Activated CD4-positive, alpha-beta memory T cell treated with anti-CD3 and anti-CD28 coated beads for 36 hours (primary cell): ENCODE data around the gene GFRA1. TPM values are rescaled to one million over a fixed set of nuclear protein-coding genes. Genes with fewer than 3 reads are reported as not detected.

ENCODE experiments used
- CTCF ChIA-PET: fragments of 350-600 bp; sonication (Branson Sonifier 250); formaldehyde crosslinking; loops from one replicate; lab custom pipeline; 2021; ENCODE audit warnings: antibody characterized with exemption, inconsistent platforms; lab: Charles Lee
- POLR2A ChIA-PET: fragments of 350-600 bp; sonication (Branson Sonifier 250); formaldehyde crosslinking; loops from one replicate; lab custom pipeline; 2021; ENCODE audit warnings: antibody characterized with exemption; lab: Charles Lee
- DNase-seq: peaks from one replicate; pipeline ENCODE4 v3.0.0-alpha.2; 2020
- H3K27ac Mint-ChIP-seq: one replicate; pipeline ENCODE4 v1.8.0; 2021; ENCODE audit warnings: mixed read lengths
- H3K27me3 Mint-ChIP-seq: one replicate; pipeline ENCODE4 v1.8.0; 2021; ENCODE audit warnings: mixed read lengths
- H3K36me3 Mint-ChIP-seq: one replicate; pipeline ENCODE4 v1.8.0; 2021; ENCODE audit warnings: mixed read lengths
- H3K4me1 Mint-ChIP-seq: one replicate; pipeline ENCODE4 v1.8.0; 2021; ENCODE audit warnings: low read depth, mixed read lengths
- H3K4me3 Mint-ChIP-seq: one replicate; pipeline ENCODE4 v1.8.0; 2021; ENCODE audit warnings: mild to moderate bottlenecking, mixed read lengths
- H3K9me3 Mint-ChIP-seq: one replicate; pipeline ENCODE4 v1.8.0; 2021; ENCODE audit warnings: mixed read lengths
- intact Hi-C: fragments of 100-400 bp; cut with micrococcal nuclease; formaldehyde crosslinking; loops from one replicate; pipeline ENCODE4 v1.15.1; 2023
- total RNA-seq, 2 experiments: library from RNA; stranded (reverse); gene quantifications; one replicate each; pipeline ENCODE4 v1.2.3, GENCODE V29; 2021

GFRA1 gene
- total RNA-seq, 2 experiments from 2014 or later: not detected

DNA sequence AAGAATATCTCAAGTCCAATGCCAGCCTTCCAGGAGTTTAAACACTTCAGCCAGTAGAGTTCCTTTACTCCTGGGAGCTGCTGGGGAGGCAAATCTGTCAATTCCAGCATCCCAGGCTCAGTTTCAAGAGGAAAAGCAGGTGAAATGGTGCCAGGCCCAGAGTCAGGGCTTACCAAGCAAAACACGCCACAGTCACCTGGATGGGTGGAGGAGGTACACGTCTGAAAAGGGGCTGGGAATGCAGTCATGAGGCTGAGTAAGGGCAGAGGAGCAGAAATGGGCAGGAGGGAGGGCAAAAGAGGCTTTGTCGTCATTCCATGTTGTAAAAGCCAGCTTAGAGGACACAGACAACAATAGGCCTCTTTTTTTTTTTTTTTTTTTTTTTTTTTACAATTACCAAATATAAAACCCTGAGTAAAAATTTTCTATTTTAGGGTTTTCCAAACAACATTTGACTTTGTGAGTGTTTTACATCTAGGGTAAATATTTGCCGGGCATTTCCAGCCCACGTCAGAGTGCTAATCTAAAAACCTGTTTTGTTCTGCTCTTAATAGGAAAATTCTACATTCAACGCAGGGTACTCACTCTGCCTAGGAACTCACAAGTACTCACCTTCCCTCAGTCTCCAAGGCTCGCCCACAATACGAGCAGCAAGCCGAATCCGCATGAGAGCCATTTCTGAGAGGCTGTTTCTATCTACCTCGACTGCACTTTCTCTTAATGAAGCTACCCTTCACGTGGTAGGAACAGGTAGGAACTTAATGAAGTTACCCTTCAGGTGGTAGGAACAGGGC, 21.2 kb downstream of the GFRA1 start:
- intact Hi-C loops: no loop called here
- ChIA-PET POLR2A (no interaction called here), CTCF (no interaction called here)
- H3K27me3 Mint-ChIP-seq: no peaks in the 10 kb centered on the region
- H3K9me3 Mint-ChIP-seq: no peaks in the 10 kb centered on the region
- no peak for DNase-seq
- H3K4me3 Mint-ChIP-seq: no peak overlapping the region
- H3K4me1 Mint-ChIP-seq: no peaks in the 10 kb centered on the region
- no peak overlapping the region for H3K27ac Mint-ChIP-seq
- no peaks in the 10 kb centered on the region for H3K36me3 Mint-ChIP-seq

DNA sequence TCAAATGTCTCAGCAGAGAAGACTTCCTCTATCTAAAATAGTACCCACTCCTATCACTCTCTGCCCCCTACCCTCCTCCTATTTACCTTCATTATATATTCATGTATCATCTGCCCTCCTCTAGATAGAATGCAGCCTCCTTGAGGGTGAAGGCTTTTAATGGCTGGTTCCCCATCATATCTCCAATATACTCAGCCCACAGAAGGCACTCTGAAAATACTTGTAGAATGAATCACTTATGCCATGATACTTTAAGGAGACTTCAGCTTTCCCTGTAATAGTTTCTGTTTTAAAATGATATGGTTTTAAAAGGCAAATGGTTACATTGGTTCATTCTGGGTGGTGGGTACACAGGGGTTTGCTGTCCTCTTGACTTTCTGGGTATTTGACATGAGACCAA, 25.3 kb downstream of the GFRA1 start:
- no peak overlapping the region for H3K4me3 Mint-ChIP-seq
- CTCF ChIA-PET: no interaction called here
- no peaks in the 10 kb centered on the region for H3K36me3 Mint-ChIP-seq
- H3K27me3 Mint-ChIP-seq: no peaks in the 10 kb centered on the region
- H3K9me3 Mint-ChIP-seq: no peaks in the 10 kb centered on the region
- no peaks in the 10 kb centered on the region for H3K4me1 Mint-ChIP-seq
- H3K27ac Mint-ChIP-seq: no peak overlapping the region
- DNase-seq: no peak
- intact Hi-C loops: no loop called here
- POLR2A ChIA-PET: no interaction called here

DNA sequence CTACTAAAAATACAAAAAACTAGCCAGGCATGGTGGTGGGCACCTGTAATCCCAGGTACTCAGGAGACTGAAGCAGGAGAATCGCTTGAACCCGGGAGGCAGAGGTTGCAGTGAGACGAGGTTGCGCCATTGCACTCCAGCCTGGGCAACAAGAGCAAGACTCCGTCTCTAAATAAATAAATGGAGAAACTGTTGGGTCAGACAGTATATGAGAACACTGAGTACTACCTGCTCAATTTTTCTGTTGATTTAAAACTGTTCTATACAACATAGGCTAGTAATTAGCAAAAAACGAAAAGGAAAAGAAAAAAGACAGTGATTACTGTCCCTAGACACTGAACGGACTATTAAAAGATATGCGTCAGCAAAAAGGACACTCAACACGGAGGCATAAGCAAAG, 26.7 kb downstream of the GFRA1 start:
- intact Hi-C loops: no loop called here
- CTCF ChIA-PET: no interaction called here
- Mint-ChIP-seq H3K9me3 (no peaks in the 10 kb centered on the region), H3K4me1 (no peaks in the 10 kb centered on the region), H3K4me3 (no peak overlapping the region), H3K36me3 (no peaks in the 10 kb centered on the region), H3K27me3 (no peaks in the 10 kb centered on the region), H3K27ac (no peak overlapping the region)
- DNase-seq: no peak
- POLR2A ChIA-PET: no interaction called here

GRCh38 chr10:116245156-116245555, 27.9 kb downstream of the GFRA1 start:
- Mint-ChIP-seq H3K4me3 (no peak overlapping the region), H3K4me1 (no peaks in the 10 kb centered on the region), H3K9me3 (no peaks in the 10 kb centered on the region), H3K36me3 (no peaks in the 10 kb centered on the region), H3K27me3 (no peaks in the 10 kb centered on the region), H3K27ac (no peak overlapping the region)
- ChIA-PET POLR2A (no interaction called here), CTCF (no interaction called here)
- no peak for DNase-seq
- intact Hi-C loops: no loop called here

- H3K9me3 Mint-ChIP-seq: no peaks in the 10 kb centered on the region
- CTCF ChIA-PET: no interaction called here
Measured at GRCh38 chr10:116241642-116242410, 31.2 kb downstream of the GFRA1 start.

DNA sequence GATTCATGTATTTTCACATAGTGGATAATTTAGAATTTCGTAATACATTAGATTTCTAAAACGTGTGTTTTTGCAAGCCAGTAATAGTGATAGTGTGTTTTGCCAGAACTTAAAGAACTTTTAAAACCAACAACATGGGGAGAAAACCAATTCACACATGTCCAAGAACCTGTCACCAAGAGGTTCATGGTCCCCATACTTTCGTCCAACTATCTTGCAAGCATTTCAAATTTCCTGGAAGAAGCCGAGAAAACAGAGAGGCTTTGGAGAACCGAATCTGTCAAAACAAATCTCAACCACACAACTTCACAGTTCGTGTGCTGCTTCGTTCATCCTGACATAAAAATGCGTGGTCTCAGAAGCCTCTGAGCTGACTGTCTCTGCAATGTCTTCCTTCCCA, 31.9 kb downstream of the GFRA1 start:
- ChIA-PET POLR2A (no interaction called here), CTCF (no interaction called here)
- Mint-ChIP-seq H3K4me3 (no peak overlapping the region), H3K27me3 (no peaks in the 10 kb centered on the region), H3K36me3 (no peaks in the 10 kb centered on the region), H3K27ac (no peak overlapping the region), H3K9me3 (no peaks in the 10 kb centered on the region), H3K4me1 (no peaks in the 10 kb centered on the region)
- DNase-seq: no peak
- intact Hi-C loops: no loop called here

More at GRCh38 chr10:116241642-116242410, 31.2 kb downstream of the GFRA1 start:
- no peak overlapping the region for H3K27ac Mint-ChIP-seq
- H3K36me3 Mint-ChIP-seq: no peaks in the 10 kb centered on the region
- no peak overlapping the region for H3K4me3 Mint-ChIP-seq
- DNase-seq: no peak
- intact Hi-C loops: no loop called here
- H3K4me1 Mint-ChIP-seq: no peaks in the 10 kb centered on the region
- POLR2A ChIA-PET: no interaction called here
- no peaks in the 10 kb centered on the region for H3K27me3 Mint-ChIP-seq

DNA sequence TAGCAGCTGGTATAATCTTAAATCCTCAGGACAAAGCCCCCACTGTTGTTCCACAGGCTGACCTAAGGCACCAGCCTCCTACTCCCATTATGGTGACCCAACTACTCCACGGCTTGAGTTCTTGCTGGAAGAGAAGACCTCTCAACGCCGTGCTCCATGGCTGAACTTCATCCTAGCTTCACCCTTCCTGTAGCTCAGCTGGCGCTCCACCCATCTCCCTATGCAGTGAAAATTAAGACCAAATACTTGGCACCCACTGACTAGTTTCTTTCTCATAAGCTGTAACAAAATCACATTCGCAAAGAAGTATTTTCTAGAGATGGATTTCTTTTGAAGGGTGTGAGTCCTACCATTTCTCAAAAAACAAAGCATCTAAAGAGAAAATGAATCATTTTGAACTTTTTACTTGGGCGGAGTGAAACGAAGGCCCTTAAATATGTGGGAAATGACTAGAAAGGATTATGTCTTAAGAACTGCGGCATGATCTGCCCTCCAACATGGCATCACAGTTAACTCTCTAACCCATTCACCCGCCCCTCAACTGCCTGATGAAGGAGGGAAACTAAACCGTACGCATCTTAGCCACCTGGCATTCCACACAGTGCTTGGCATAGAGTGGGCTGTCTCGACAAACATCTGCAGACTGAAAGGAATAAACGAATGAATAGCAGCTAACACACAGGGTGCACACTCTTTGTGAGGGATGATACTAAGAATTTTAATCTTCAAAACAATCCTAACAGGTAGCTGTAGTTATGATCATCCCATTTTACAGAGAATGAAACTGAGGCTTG, 32.7 kb downstream of the GFRA1 start:
- intact Hi-C loops: no loop called here
- H3K9me3 Mint-ChIP-seq: peaks cover 2% of the 10 kb centered on the region
- ChIA-PET CTCF (no interaction called here), POLR2A (no interaction called here)
- no peaks in the 10 kb centered on the region for H3K27me3 Mint-ChIP-seq
- H3K4me3 Mint-ChIP-seq: no peak overlapping the region
- no peaks in the 10 kb centered on the region for H3K4me1 Mint-ChIP-seq
- no peak for DNase-seq
- no peaks in the 10 kb centered on the region for H3K36me3 Mint-ChIP-seq
- no peak overlapping the region for H3K27ac Mint-ChIP-seq

DNA sequence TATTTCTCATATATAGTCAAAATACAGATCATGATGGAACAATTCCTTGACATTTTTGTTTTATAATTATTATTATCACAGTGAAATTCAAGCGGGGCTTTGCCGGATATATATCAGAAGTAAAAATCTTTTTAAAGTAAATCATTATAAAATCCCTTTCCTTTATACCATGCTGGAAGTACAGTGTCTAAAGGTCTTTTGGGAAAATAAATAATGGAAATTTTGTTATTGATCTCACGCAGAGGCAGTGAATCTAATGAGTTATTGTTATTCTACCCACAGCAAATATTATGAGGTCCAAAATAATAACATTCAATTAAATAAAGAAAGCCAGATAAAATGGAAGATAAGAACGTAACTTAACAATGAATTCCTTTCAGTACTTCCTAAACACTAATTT, 33.8 kb downstream of the GFRA1 start:
- Mint-ChIP-seq H3K27me3 (no peaks in the 10 kb centered on the region), H3K4me3 (no peak overlapping the region), H3K36me3 (no peaks in the 10 kb centered on the region), H3K27ac (no peak overlapping the region), H3K4me1 (no peaks in the 10 kb centered on the region), H3K9me3 (peaks cover 4% of the 10 kb centered on the region)
- ChIA-PET CTCF (no interaction called here), POLR2A (no interaction called here)
- no peak for DNase-seq
- intact Hi-C loops: no loop called here

- DNase-seq: no peak
- no peak overlapping the region for H3K27ac Mint-ChIP-seq
- H3K36me3 Mint-ChIP-seq: no peaks in the 10 kb centered on the region
- H3K4me3 Mint-ChIP-seq: no peak overlapping the region
- no peaks in the 10 kb centered on the region for H3K27me3 Mint-ChIP-seq
- intact Hi-C loops: no loop called here
- ChIA-PET POLR2A (no interaction called here), CTCF (no interaction called here)
- no peaks in the 10 kb centered on the region for H3K4me1 Mint-ChIP-seq
- peaks cover 4% of the 10 kb centered on the region for H3K9me3 Mint-ChIP-seq
Measured at GRCh38 chr10:116237970-116238369, 35.0 kb downstream of the GFRA1 start.

DNA sequence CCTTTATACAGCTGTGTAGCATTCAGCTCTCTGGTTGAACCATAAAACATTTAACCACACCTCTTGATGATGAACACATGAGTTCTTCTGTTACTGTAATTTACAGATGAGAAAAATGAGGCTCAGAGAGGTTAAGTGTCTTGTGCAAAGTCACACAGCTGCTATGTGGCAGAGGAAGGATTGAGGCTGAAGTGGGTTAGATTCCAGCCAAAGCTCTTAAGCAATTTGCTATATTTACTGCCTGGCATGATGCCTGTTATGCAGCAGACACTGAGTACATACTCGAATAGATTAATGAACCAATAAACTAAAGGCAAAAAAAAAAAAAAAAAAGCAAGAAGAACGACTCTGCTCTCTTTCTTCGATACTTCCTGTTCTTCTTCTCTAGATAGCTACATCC, 35.7 kb downstream of the GFRA1 start:
- H3K9me3 Mint-ChIP-seq: peaks cover 4% of the 10 kb centered on the region
- H3K27me3 Mint-ChIP-seq: no peaks in the 10 kb centered on the region
- H3K27ac Mint-ChIP-seq: no peak overlapping the region
- H3K36me3 Mint-ChIP-seq: no peaks in the 10 kb centered on the region
- DNase-seq: no peak
- intact Hi-C loops: no loop called here
- ChIA-PET POLR2A (no interaction called here), CTCF (no interaction called here)
- H3K4me3 Mint-ChIP-seq: no peak overlapping the region
- H3K4me1 Mint-ChIP-seq: no peaks in the 10 kb centered on the region

DNA sequence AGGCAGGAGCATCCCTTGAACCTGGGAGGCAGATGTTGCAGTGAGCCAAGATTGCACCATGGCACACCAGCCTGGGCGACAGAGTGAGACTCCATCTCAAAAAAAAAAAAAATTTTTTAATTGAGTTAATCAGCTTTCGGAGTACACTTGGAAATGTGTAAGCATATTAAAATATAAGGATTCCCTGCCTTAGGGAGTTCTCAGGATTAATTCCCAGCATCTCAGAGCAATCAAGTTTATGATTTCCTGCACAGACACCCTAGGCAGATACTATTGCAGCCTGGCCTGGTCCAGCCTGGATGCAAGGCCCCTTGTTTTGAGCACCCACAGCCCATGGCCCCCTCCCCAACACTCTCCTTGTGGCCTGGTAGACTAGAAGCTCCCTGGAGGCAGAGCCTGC, 39.8 kb downstream of the GFRA1 start:
- H3K4me1 Mint-ChIP-seq: no peaks in the 10 kb centered on the region
- no peaks in the 10 kb centered on the region for H3K36me3 Mint-ChIP-seq
- CTCF ChIA-PET: no interaction called here

DNA sequence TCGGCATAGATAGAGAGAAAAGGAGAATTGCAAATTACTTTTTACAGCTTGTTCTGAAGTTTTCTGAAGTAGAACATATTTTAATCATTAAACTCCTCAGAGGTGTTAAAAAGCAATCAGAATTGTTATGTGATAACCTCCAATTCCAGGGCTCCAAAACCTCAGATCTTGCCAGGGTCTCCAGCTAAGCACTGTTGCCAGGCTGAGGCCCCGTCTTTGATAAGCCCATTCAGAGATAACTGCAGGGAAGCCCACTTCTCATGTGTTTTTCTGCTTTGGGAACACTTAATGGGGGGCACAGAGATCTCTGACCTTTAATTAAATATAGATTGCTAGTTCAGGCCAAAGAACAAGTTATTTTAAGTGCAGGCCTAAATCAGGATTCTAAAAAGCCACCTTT, 40.4 kb downstream of the GFRA1 start:
- H3K9me3 Mint-ChIP-seq: peaks cover 4% of the 10 kb centered on the region
- CTCF ChIA-PET: no interaction called here
- no peak overlapping the region for H3K4me3 Mint-ChIP-seq
- no peaks in the 10 kb centered on the region for H3K36me3 Mint-ChIP-seq
- DNase-seq: no peak
- intact Hi-C loops: no loop called here
- no peaks in the 10 kb centered on the region for H3K4me1 Mint-ChIP-seq
- POLR2A ChIA-PET: no interaction called here
- no peaks in the 10 kb centered on the region for H3K27me3 Mint-ChIP-seq
- no peak overlapping the region for H3K27ac Mint-ChIP-seq

More for the DNA sequence above, 39.8 kb downstream of the GFRA1 start:
- Mint-ChIP-seq H3K27me3 (no peaks in the 10 kb centered on the region), H3K4me3 (no peak overlapping the region), H3K9me3 (peaks cover 4% of the 10 kb centered on the region), H3K27ac (no peak overlapping the region)
- intact Hi-C loops: no loop called here
- POLR2A ChIA-PET: no interaction called here
- DNase-seq: no peak
